Measurements from ENCODE around the gene TLR10. TPM values are rescaled to one million over a fixed set of nuclear protein-coding genes. Genes with fewer than 3 reads are reported as not detected.

Gene TLR10
- total RNA-seq, 1 experiment from 2014 or later = 0.30 TPM

GRCh38 chr4:38740303-38740702, 42.5 kb downstream of the TLR10 start:
- H3K27ac ChIP-seq (ENCODE audit: low read depth, low read length) = no peak overlapping the region
- ATAC-seq = no peak
- TF ChIP-seq ZNF274 (IDR thresholded peaks at IDR 0.05; ENCODE audit: low read depth, low read length) (no peak), JUND (IDR thresholded peaks at IDR 0.05) (no peak), ATF3 (IDR thresholded peaks at IDR 0.05) (no peak), TCF7L2 (IDR thresholded peaks at IDR 0.05; ENCODE audit: borderline replicate concordance, extremely low read depth, insufficient read depth, insufficient read length) (no peak), CTCF (IDR thresholded peaks at IDR 0.05 in 2 of 3, conservative IDR thresholded peaks at IDR 0.05 in 1 of 3; ENCODE audit: borderline replicate concordance in 1 of 3, insufficient read depth in 1 of 3, low read depth in 2 of 3, low read length in 2 of 3) (no peak), SIN3A (IDR thresholded peaks at IDR 0.05; ENCODE audit: low read depth) (no peak), ZFX (IDR thresholded peaks at IDR 0.05) (no peak), POLR2A (IDR thresholded peaks at IDR 0.05; ENCODE audit: borderline replicate concordance, extremely low read depth, insufficient read depth, insufficient read length) (no peak), SRF (IDR thresholded peaks at IDR 0.05; ENCODE audit: low read depth) (no peak), ELF1 (IDR thresholded peaks at IDR 0.05; ENCODE audit: borderline replicate concordance, low read depth) (no peak), EZH2 (IDR thresholded peaks at IDR 0.05) (no peak), YY1 (IDR thresholded peaks at IDR 0.05; ENCODE audit: extremely low read depth, insufficient replicate concordance, low read depth, low read length) (no peak), MAX (IDR thresholded peaks at IDR 0.05) (no peak), EGR1 (IDR thresholded peaks at IDR 0.05; ENCODE audit: low read depth) (no peak), POLR2AphosphoS5 (IDR thresholded peaks at IDR 0.05; ENCODE audit: low read depth, low read length) (no peak), REST (IDR thresholded peaks at IDR 0.05; ENCODE audit: low read depth) (no peak), CEBPB (IDR thresholded peaks at IDR 0.05; ENCODE audit: low read depth) (no peak)
- H3K4me2 ChIP-seq (ENCODE audit: low read length) = no peak overlapping the region
- H3K4me3 ChIP-seq (replicated peaks in 1 of 2; ENCODE audit: low read depth in 1 of 2, low read length in 2 of 2) = no peak overlapping the region
- DNase-seq (ENCODE audit: low read depth, low spot score) = no peak
- H3K36me3 ChIP-seq (ENCODE audit: control insufficient read depth in 1 of 2, insufficient read depth in 2 of 2, low read length in 2 of 2) = no peaks in the 10 kb centered on the region
- ChIA-PET CTCF (no interaction called here), POLR2A (no interaction called here), RAD21 (ENCODE audit: low non-redundant PET in 1 of 2, low total read pairs in 2 of 2, uncharacterized antibody in 2 of 2, unreplicated experiment in 2 of 2) (no interaction called here)
- intact Hi-C loops (cut with micrococcal nuclease) = no loop called here
- H3K9ac ChIP-seq (ENCODE audit: low read length) = no peak overlapping the region
- H3K4me1 ChIP-seq (ENCODE audit: control insufficient read depth in 1 of 2, insufficient read depth in 2 of 2, low read length in 2 of 2) = no peaks in the 10 kb centered on the region
- H3K9me3 ChIP-seq (ENCODE audit: control insufficient read depth in 1 of 2, insufficient read depth in 1 of 2, low read depth in 1 of 2, low read length in 2 of 2) = no peaks in the 10 kb centered on the region
- no peaks in the 10 kb centered on the region for H3K9me2 ChIP-seq (ENCODE audit: insufficient read depth)
- no TSS peak for BruUV-seq (replicated peaks)
- no peaks in the 10 kb centered on the region for H4K20me1 ChIP-seq (ENCODE audit: insufficient read depth)
- no peak overlapping the region for H2AFZ ChIP-seq (ENCODE audit: low read depth, low read length, poor library complexity, severe bottlenecking)
- H3K79me2 ChIP-seq (ENCODE audit: insufficient read depth, low read length) = no peaks in the 10 kb centered on the region
- H3K27me3 ChIP-seq (ENCODE audit: insufficient read depth, low read length) = no peaks in the 10 kb centered on the region
